GM19240 (cell line): ENCODE measurements around the gene CENPM.

Source experiments
- DNase-seq: peaks from one replicate; pipeline ENCODE4 v3.0.0; 2011; ENCODE audit warnings: low spot score; ENCODE audit not compliant: insufficient read length

Gene CENPM

GRCh38 chr22:41915035-41915785 lies 31.7 kb downstream of the CENPM start, which contains the start of gene SHISA8:
Gene SHISA8 (minus strand): TSS chr22:41915074. CDS start chr22:41914667, 407 bp downstream.
- DNase-seq = no peak

GRCh38 chr22:41914611-41915034 lies 32.3 kb downstream of the CENPM start:
- DNase-seq = no peak

GRCh38 chr22:41913842-41914534 lies 33.0 kb downstream of the CENPM start:
- no peak for DNase-seq

GRCh38 chr22:41913040-41913719 lies 33.8 kb downstream of the CENPM start:
- no peak for DNase-seq

- no peak for DNase-seq
Observed at GRCh38 chr22:41912338-41913039, 34.5 kb downstream of the CENPM start.

- DNase-seq = no peak
Observed at GRCh38 chr22:41911001-41911611, 35.8 kb downstream of the CENPM start.

GRCh38 chr22:41910050-41911000 lies 36.6 kb downstream of the CENPM start:
- DNase-seq = no peak

- DNase-seq = no peak
Observed at GRCh38 chr22:41909310-41910049, 37.5 kb downstream of the CENPM start.

- no peak for DNase-seq
Observed at GRCh38 chr22:41908411-41909309, 38.3 kb downstream of the CENPM start.

- DNase-seq = no peak
Observed at GRCh38 chr22:41907436-41908401, 39.2 kb downstream of the CENPM start.

- no peak for DNase-seq
Observed at GRCh38 chr22:41906822-41907221, 40.1 kb downstream of the CENPM start.

- DNase-seq = no peak
Observed at GRCh38 chr22:41905411-41906202, 41.3 kb downstream of the CENPM start.

GRCh38 chr22:41904450-41905410 lies 42.2 kb downstream of the CENPM start:
- no peak for DNase-seq

- no peak for DNase-seq
Observed at GRCh38 chr22:41902932-41903421, 44.0 kb downstream of the CENPM start.

- no peak for DNase-seq
Observed at GRCh38 chr22:41902016-41902415, 44.9 kb downstream of the CENPM start.
